ENCODE results near the gene CCDC34.

Gene CCDC34

DNA sequence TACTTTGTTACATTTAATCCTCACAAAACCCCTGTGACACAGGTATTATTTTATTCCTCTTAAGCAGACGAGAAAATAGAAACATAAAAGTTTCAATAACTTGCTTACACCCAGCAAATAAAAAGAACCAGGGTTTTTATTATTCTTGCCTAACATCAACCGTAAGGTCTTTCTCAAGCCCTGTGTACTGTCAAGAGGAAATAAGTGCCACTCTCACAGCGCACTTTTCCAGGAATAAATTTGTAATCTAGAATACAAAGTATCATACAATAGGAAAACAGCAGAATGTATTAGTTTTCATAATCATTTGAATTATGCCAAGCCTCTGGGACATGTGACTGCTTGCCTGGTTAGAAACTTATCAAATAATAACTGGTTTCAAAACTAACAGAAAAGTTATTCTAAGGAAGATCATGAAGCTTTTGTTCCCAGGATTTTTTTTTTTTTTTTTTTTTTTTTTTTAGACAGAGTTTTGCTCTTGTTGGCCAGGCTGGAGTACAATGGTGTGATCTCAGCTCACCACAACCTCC is 7.4 kb downstream of the CCDC34 start:
- TF ChIP-seq, protein P1, sequence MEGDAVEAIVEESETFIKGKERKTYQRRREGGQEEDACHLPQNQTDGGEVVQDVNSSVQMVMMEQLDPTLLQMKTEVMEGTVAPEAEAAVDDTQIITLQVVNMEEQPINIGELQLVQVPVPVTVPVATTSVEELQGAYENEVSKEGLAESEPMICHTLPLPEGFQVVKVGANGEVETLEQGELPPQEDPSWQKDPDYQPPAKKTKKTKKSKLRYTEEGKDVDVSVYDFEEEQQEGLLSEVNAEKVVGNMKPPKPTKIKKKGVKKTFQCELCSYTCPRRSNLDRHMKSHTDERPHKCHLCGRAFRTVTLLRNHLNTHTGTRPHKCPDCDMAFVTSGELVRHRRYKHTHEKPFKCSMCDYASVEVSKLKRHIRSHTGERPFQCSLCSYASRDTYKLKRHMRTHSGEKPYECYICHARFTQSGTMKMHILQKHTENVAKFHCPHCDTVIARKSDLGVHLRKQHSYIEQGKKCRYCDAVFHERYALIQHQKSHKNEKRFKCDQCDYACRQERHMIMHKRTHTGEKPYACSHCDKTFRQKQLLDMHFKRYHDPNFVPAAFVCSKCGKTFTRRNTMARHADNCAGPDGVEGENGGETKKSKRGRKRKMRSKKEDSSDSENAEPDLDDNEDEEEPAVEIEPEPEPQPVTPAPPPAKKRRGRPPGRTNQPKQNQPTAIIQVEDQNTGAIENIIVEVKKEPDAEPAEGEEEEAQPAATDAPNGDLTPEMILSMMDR (conservative IDR thresholded peaks at IDR 0.05; ENCODE audit: low read depth, low read length) = no peak
- no peak overlapping the region for H3K4me2 ChIP-seq
- peaks cover 57% of the 10 kb centered on the region for H3K4me1 ChIP-seq (ENCODE audit: low read depth, poor library complexity, severe bottlenecking)

DNA sequence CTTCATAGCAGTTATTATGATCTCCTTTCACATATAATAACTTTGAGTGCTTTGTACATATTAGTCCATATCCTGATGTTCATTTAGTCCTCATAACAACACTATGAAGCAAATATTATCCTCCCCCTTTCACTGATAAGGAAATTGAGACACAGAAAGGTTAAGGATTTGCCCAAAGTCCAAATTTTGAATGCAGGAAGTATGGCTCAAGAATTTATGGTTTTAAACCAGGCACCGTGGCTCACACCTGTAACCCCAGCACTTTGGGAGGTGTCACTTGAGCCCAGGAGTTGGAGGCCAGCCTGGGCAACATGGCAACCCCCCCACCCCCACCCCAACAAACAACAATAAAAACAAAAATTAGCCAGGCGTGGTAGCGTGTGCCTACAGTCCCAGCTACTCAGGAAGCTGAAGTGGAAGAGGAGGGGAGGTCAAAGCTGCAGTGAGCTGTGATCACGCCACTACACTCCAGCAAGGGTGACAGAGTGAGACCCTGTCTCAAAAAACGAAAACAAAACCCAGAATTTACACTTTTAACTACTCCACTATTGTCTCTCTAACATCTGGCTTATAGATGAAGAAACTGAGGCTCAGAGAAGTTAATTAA is 8.6 kb downstream of the CCDC34 start:
- Histone ChIP-seq H3K4me3 (IDR thresholded peaks at IDR 0.05; ENCODE audit: insufficient read depth, low read depth, low read length) (no peak overlapping the region), H4K20me1 (ENCODE audit: insufficient read depth) (no peaks in the 10 kb centered on the region), H3K36me3 (ENCODE audit: insufficient read depth) (peaks cover 8% of the 10 kb centered on the region; the same call in 1 of the 2 replicates), H3K9ac (no peak overlapping the region), H3K79me2 (ENCODE audit: insufficient read depth, low read depth) (no peaks in the 10 kb centered on the region; the same call in 1 of the 2 replicates), H3K4me1 (ENCODE audit: low read depth, poor library complexity, severe bottlenecking) (peaks cover 45% of the 10 kb centered on the region), H2AFZ (ENCODE audit: low read depth) (no peak overlapping the region), H3K4me2 (no peak overlapping the region), H3K27ac (no peak overlapping the region), H3K27me3 (ENCODE audit: insufficient read depth, low read depth) (no peaks in the 10 kb centered on the region)
- TF ChIP-seq, protein P1 (conservative IDR thresholded peaks at IDR 0.05; ENCODE audit: low read depth, low read length) = no peak

More for the DNA sequence above, 7.4 kb downstream of the CCDC34 start:
- no peak overlapping the region for H3K4me3 ChIP-seq (IDR thresholded peaks at IDR 0.05; ENCODE audit: insufficient read depth, low read depth, low read length)
- no peak overlapping the region for H3K27ac ChIP-seq
- H3K79me2 ChIP-seq (ENCODE audit: insufficient read depth, low read depth) = no peaks in the 10 kb centered on the region; the same call in 1 of the 2 replicates
- H3K36me3 ChIP-seq (ENCODE audit: insufficient read depth) = peaks cover 4% of the 10 kb centered on the region; the same call in 1 of the 2 replicates
- H2AFZ ChIP-seq (ENCODE audit: low read depth) = no peak overlapping the region
- no peak overlapping the region for H3K9ac ChIP-seq
- no peaks in the 10 kb centered on the region for H3K27me3 ChIP-seq (ENCODE audit: insufficient read depth, low read depth)
- H4K20me1 ChIP-seq (ENCODE audit: insufficient read depth) = no peaks in the 10 kb centered on the region

DNA sequence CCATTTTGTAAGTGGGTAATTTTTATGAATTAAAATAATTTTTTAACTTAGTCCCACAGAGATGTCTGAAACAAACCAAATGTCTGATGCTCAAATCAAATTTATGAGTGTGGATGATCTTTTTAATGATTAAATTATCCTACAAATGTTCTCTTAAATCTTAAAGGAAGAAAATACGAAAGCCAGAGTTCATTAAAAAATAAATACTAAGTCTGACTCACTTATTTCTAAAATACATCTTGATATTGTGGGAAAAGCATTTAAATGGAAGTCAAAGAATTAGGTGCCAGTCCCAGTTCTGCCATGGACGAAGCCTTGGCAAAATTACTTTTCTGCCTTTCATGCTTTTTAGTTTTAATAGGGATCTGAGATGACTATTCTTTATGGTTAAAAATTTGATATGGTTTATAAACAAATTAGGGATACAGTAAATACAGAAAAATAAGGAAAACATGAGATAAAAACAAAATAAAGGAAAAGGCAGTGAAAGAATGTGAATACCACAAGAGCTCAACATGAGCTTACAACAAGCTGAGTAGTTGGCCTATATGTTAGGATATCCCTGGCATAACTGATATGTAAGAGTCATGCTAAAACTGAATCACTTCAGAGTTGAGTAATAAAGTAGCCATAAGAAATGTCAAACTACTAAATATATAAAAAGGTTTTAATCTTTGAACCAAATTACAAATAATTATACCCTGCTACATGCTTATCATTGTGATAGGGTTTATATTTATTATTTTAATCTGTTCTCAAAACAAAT is 9.2 kb downstream of the CCDC34 start:
- no peak overlapping the region for H3K9ac ChIP-seq
- no peaks in the 10 kb centered on the region; the same call in 1 of the 2 replicates for H3K79me2 ChIP-seq (ENCODE audit: insufficient read depth, low read depth)
- TF ChIP-seq, protein P1 (conservative IDR thresholded peaks at IDR 0.05; ENCODE audit: low read depth, low read length) = no peak
- no peak overlapping the region for H3K4me2 ChIP-seq
- no peak overlapping the region for H2AFZ ChIP-seq (ENCODE audit: low read depth)
- H3K4me1 ChIP-seq (ENCODE audit: low read depth, poor library complexity, severe bottlenecking) = peaks cover 39% of the 10 kb centered on the region
- H3K27ac ChIP-seq = no peak overlapping the region
- no peaks in the 10 kb centered on the region for H3K27me3 ChIP-seq (ENCODE audit: insufficient read depth, low read depth)
- peaks cover 8% of the 10 kb centered on the region; the same call in 1 of the 2 replicates for H3K36me3 ChIP-seq (ENCODE audit: insufficient read depth)
- H3K4me3 ChIP-seq (IDR thresholded peaks at IDR 0.05; ENCODE audit: insufficient read depth, low read depth, low read length) = no peak overlapping the region
- H4K20me1 ChIP-seq (ENCODE audit: insufficient read depth) = no peaks in the 10 kb centered on the region

DNA sequence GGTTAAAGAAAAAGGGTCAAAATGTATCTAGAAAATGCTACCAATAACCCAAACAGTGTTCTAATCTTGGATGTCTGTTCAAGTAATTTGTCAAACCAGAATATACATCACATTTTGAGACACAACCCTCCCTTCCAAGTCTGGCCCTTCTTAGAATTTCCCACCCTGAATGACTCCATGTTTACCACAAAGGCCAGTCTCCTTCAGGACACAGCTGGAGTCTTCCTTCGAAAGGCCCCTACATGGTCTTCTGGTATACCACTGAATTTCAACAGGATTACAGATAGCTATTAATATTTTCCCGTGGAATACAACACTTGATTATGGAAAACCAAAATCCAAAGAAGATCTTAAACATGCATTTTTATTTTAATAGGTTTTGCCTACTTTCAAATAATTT is 10.2 kb downstream of the CCDC34 start:
- TF ChIP-seq, protein P1 (conservative IDR thresholded peaks at IDR 0.05; ENCODE audit: low read depth, low read length) = no peak
- Histone ChIP-seq H3K36me3 (ENCODE audit: insufficient read depth) (peaks cover 8% of the 10 kb centered on the region; the same call in 1 of the 2 replicates), H3K27me3 (ENCODE audit: insufficient read depth, low read depth) (no peaks in the 10 kb centered on the region), H3K27ac (no peak overlapping the region), H3K4me3 (IDR thresholded peaks at IDR 0.05; ENCODE audit: insufficient read depth, low read depth, low read length) (no peak overlapping the region), H3K4me2 (no peak overlapping the region), H4K20me1 (ENCODE audit: insufficient read depth) (no peaks in the 10 kb centered on the region), H2AFZ (ENCODE audit: low read depth) (no peak overlapping the region), H3K79me2 (ENCODE audit: insufficient read depth, low read depth) (no peaks in the 10 kb centered on the region; the same call in 1 of the 2 replicates), H3K4me1 (ENCODE audit: low read depth, poor library complexity, severe bottlenecking) (peaks cover 29% of the 10 kb centered on the region), H3K9ac (no peak overlapping the region)

All from KMS-11 (cell line).